ENCODE data around the gene HORMAD2.
"Not testable (repeated sequence)": the region's sequence is repeated elsewhere in the genome, so short reads cannot be mapped to it uniquely, and the experiment has no call there.

The HORMAD2 gene

GRCh38 chr22:30059346-30060020, 20.8 kb upstream of the HORMAD2 start:
- not testable (repeated sequence) for DNase-seq

- not testable (repeated sequence) for DNase-seq
Observed at GRCh38 chr22:30061094-30061493, 19.2 kb upstream of the HORMAD2 start.

- no peak for DNase-seq
Observed at GRCh38 chr22:30062259-30062658, 18.0 kb upstream of the HORMAD2 start.

- DNase-seq: no peak
Observed at GRCh38 chr22:30062950-30063349, 17.3 kb upstream of the HORMAD2 start.

GRCh38 chr22:30064172-30064571, 16.1 kb upstream of the HORMAD2 start:
- no peak for DNase-seq

- no peak for DNase-seq
Observed at GRCh38 chr22:30073743-30074142, 6.5 kb upstream of the HORMAD2 start.

- no peak for DNase-seq
Observed at GRCh38 chr22:30074147-30074546, 6.1 kb upstream of the HORMAD2 start.

- no peak for DNase-seq
Observed at GRCh38 chr22:30074994-30075393, 5.3 kb upstream of the HORMAD2 start.

- no peak for DNase-seq
Observed at GRCh38 chr22:30077279-30077880, 2.9 kb upstream of the HORMAD2 start.

- DNase-seq: no peak
Observed at GRCh38 chr22:30078320-30079311, 1.6 kb upstream of the HORMAD2 start.

- DNase-seq: no peak
Observed at GRCh38 chr22:30080805-30081204, 541 bp downstream of the HORMAD2 start.

GRCh38 chr22:30086496-30086895, 6.2 kb downstream of the HORMAD2 start:
- DNase-seq: no peak

GRCh38 chr22:30087037-30087436, 6.8 kb downstream of the HORMAD2 start:
- not testable (repeated sequence) for DNase-seq

- DNase-seq: no peak
Observed at GRCh38 chr22:30087611-30088010, 7.3 kb downstream of the HORMAD2 start.

GRCh38 chr22:30088468-30088867, 8.2 kb downstream of the HORMAD2 start:
- no peak for DNase-seq

- DNase-seq: no peak
Observed at GRCh38 chr22:30089655-30089974, 9.4 kb downstream of the HORMAD2 start.

- no peak for DNase-seq
Observed at GRCh38 chr22:30092686-30093085, 12.4 kb downstream of the HORMAD2 start.

- no peak for DNase-seq
Observed at GRCh38 chr22:30094804-30095203, 14.5 kb downstream of the HORMAD2 start.

GRCh38 chr22:30097861-30098260, 17.6 kb downstream of the HORMAD2 start:
- no peak for DNase-seq

GRCh38 chr22:30100770-30101169, 20.5 kb downstream of the HORMAD2 start:
- DNase-seq: not testable (repeated sequence)

GRCh38 chr22:30104501-30105156, 24.4 kb downstream of the HORMAD2 start:
- DNase-seq: no peak

- no peak for DNase-seq
Observed at GRCh38 chr22:30105483-30105882, 25.2 kb downstream of the HORMAD2 start.

- DNase-seq: no peak
Observed at GRCh38 chr22:30113494-30113893, 33.2 kb downstream of the HORMAD2 start.
